CD4-positive, alpha-beta T cell treated with Interleukin-12 subunit alpha and Interleukin-12 subunit beta, for 1 hour (primary cell): Measurements from ENCODE around the gene LSM8.
"Not testable (repeated sequence)": the region's sequence is repeated elsewhere in the genome, so short reads cannot be mapped to it uniquely, and the experiment has no call there.

Experiments used
- DNase-seq: peaks from one replicate; pipeline ENCODE4 v3.0.0-alpha.2; 2020

The LSM8 gene

GRCh38 chr7:118214051-118214832 lies 30.3 kb downstream of the LSM8 start:
- DNase-seq: peak; percentile 77

GRCh38 chr7:118214833-118215182 lies 30.8 kb downstream of the LSM8 start:
- no peak for DNase-seq

- DNase-seq: no peak
Measured at GRCh38 chr7:118217210-118217619, 33.3 kb downstream of the LSM8 start.

- DNase-seq: no peak
Measured at GRCh38 chr7:118218413-118219156, 34.6 kb downstream of the LSM8 start.

GRCh38 chr7:118219157-118219512 lies 35.2 kb downstream of the LSM8 start:
- DNase-seq: no peak

- DNase-seq: no peak
Measured at GRCh38 chr7:118220583-118220982, 36.6 kb downstream of the LSM8 start.

- DNase-seq: no peak
Measured at GRCh38 chr7:118222591-118222990, 38.6 kb downstream of the LSM8 start.

- DNase-seq: no peak
Measured at GRCh38 chr7:118224521-118224920, 40.6 kb downstream of the LSM8 start, which contains the start of gene ANKRD7. Gene ANKRD7 (plus strand): TSS chr7:118224704. CDS start chr7:118224831, 127 bp downstream.

GRCh38 chr7:118232837-118233236 lies 48.9 kb downstream of the LSM8 start:
- no peak for DNase-seq

GRCh38 chr7:118233799-118234198 lies 49.8 kb downstream of the LSM8 start:
- DNase-seq: no peak

GRCh38 chr7:118239014-118239413 lies 55.0 kb downstream of the LSM8 start:
- DNase-seq: no peak

GRCh38 chr7:118240320-118240719 lies 56.4 kb downstream of the LSM8 start:
- not testable (repeated sequence) for DNase-seq
